Measurements from ENCODE around the gene MAN2A1. TPM values are rescaled to one million over a fixed set of nuclear protein-coding genes. Genes with fewer than 3 reads are reported as not detected.
"Not testable (repeated sequence)": the region's sequence is repeated elsewhere in the genome, so short reads cannot be mapped to it uniquely, and the experiment has no call there.

MAN2A1 gene
- total RNA-seq, 1 donor from 2014 or later = 83.6 TPM

GRCh38 chr5:109759306-109759705 lies 69.6 kb downstream of the MAN2A1 start:
- TF ChIP-seq, protein P1, sequence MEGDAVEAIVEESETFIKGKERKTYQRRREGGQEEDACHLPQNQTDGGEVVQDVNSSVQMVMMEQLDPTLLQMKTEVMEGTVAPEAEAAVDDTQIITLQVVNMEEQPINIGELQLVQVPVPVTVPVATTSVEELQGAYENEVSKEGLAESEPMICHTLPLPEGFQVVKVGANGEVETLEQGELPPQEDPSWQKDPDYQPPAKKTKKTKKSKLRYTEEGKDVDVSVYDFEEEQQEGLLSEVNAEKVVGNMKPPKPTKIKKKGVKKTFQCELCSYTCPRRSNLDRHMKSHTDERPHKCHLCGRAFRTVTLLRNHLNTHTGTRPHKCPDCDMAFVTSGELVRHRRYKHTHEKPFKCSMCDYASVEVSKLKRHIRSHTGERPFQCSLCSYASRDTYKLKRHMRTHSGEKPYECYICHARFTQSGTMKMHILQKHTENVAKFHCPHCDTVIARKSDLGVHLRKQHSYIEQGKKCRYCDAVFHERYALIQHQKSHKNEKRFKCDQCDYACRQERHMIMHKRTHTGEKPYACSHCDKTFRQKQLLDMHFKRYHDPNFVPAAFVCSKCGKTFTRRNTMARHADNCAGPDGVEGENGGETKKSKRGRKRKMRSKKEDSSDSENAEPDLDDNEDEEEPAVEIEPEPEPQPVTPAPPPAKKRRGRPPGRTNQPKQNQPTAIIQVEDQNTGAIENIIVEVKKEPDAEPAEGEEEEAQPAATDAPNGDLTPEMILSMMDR (IDR thresholded peaks at IDR 0.05; ENCODE audit: unreplicated experiment) = no peak
- peaks cover 13% of the 10 kb centered on the region for H3K4me1 Mint-ChIP-seq (ENCODE audit: unreplicated experiment)
- H3K9me3 Mint-ChIP-seq (ENCODE audit: unreplicated experiment) = no peaks in the 10 kb centered on the region
- no peak overlapping the region for H3K4me3 Mint-ChIP-seq (ENCODE audit: unreplicated experiment)
- H3K36me3 Mint-ChIP-seq (ENCODE audit: low read depth, unreplicated experiment) = peaks cover 15% of the 10 kb centered on the region
- DNase-seq (ENCODE audit: low spot score) = no peak
- no peak overlapping the region for H3K27ac Mint-ChIP-seq (ENCODE audit: unreplicated experiment)
- H3K27me3 Mint-ChIP-seq (ENCODE audit: unreplicated experiment) = no peaks in the 10 kb centered on the region

GRCh38 chr5:109760130-109760529 lies 70.4 kb downstream of the MAN2A1 start:
- H3K27me3 Mint-ChIP-seq (ENCODE audit: unreplicated experiment); H3K9me3 Mint-ChIP-seq (ENCODE audit: unreplicated experiment); H3K27ac Mint-ChIP-seq (ENCODE audit: unreplicated experiment); DNase-seq (ENCODE audit: low spot score); H3K4me3 Mint-ChIP-seq (ENCODE audit: unreplicated experiment): not testable (repeated sequence)
- Mint-ChIP-seq H3K36me3 (ENCODE audit: low read depth, unreplicated experiment) (peaks cover 15% of the 10 kb centered on the region), H3K4me1 (ENCODE audit: unreplicated experiment) (peaks cover 13% of the 10 kb centered on the region)

DNA sequence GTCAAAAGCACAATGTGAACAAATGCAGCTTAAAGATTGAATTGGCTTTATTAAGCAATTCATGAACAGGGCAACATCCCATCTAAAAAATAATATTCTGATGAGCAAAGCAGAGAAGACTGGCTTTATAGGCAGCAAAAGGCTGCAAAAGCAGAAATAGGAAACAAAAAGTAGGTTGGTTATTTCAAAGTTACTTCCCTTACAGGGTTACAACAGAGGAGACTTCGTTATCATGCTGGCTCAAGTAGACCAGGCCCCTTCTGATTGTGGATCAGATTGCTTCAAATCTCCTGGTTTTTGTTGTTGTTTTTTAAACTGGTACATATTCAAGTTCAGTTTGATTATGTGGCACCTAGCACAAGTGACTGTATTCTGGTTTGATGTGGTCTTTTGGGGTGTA lies 73.1 kb downstream of the MAN2A1 start:
- H3K9me3 Mint-ChIP-seq (ENCODE audit: unreplicated experiment) = no peaks in the 10 kb centered on the region
- TF ChIP-seq, protein P1 (IDR thresholded peaks at IDR 0.05; ENCODE audit: unreplicated experiment) = no peak
- no peaks in the 10 kb centered on the region for H3K27me3 Mint-ChIP-seq (ENCODE audit: unreplicated experiment)
- H3K4me3 Mint-ChIP-seq (ENCODE audit: unreplicated experiment) = no peak overlapping the region
- H3K4me1 Mint-ChIP-seq (ENCODE audit: unreplicated experiment) = peaks cover 10% of the 10 kb centered on the region
- no peak for DNase-seq (ENCODE audit: low spot score)
- H3K36me3 Mint-ChIP-seq (ENCODE audit: low read depth, unreplicated experiment) = peaks cover 15% of the 10 kb centered on the region
- no peak overlapping the region for H3K27ac Mint-ChIP-seq (ENCODE audit: unreplicated experiment)

GRCh38 chr5:109767184-109767995 lies 77.7 kb downstream of the MAN2A1 start:
- Mint-ChIP-seq H3K27ac (ENCODE audit: unreplicated experiment) (no peak overlapping the region), H3K4me1 (ENCODE audit: unreplicated experiment) (peaks cover 9% of the 10 kb centered on the region), H3K27me3 (ENCODE audit: unreplicated experiment) (no peaks in the 10 kb centered on the region), H3K36me3 (ENCODE audit: low read depth, unreplicated experiment) (peaks cover 4% of the 10 kb centered on the region), H3K4me3 (ENCODE audit: unreplicated experiment) (no peak overlapping the region), H3K9me3 (ENCODE audit: unreplicated experiment) (no peaks in the 10 kb centered on the region)
- DNase-seq (ENCODE audit: low spot score) = no peak
- TF ChIP-seq, protein P1 (IDR thresholded peaks at IDR 0.05; ENCODE audit: unreplicated experiment) = no peak

GRCh38 chr5:109767997-109768396 lies 78.3 kb downstream of the MAN2A1 start:
- no peak overlapping the region for H3K27ac Mint-ChIP-seq (ENCODE audit: unreplicated experiment)
- TF ChIP-seq, protein P1 (IDR thresholded peaks at IDR 0.05; ENCODE audit: unreplicated experiment) = no peak
- no peaks in the 10 kb centered on the region for H3K27me3 Mint-ChIP-seq (ENCODE audit: unreplicated experiment)
- H3K4me3 Mint-ChIP-seq (ENCODE audit: unreplicated experiment) = no peak overlapping the region
- H3K36me3 Mint-ChIP-seq (ENCODE audit: low read depth, unreplicated experiment) = no peaks in the 10 kb centered on the region
- H3K4me1 Mint-ChIP-seq (ENCODE audit: unreplicated experiment) = peaks cover 9% of the 10 kb centered on the region
- no peak for DNase-seq (ENCODE audit: low spot score)
- H3K9me3 Mint-ChIP-seq (ENCODE audit: unreplicated experiment) = no peaks in the 10 kb centered on the region
